ENCODE data around the gene GAL3ST2.
"Not testable (repeated sequence)": the region's sequence is repeated elsewhere in the genome, so short reads cannot be mapped to it uniquely, and the experiment has no call there.

GAL3ST2 gene

GRCh38 chr2:241776336-241777169, at the start of gene GAL3ST2:
Gene GAL3ST2, plus strand, starts transcription at chr2:241776822. Its CDS starts 134 bp downstream, at chr2:241776956.
- intact Hi-C loops (cut with DNase I) = no loop called here
- DNase-seq = peak in 7 of 42 donors; percentile 1 to 28 (median 5)

- intact Hi-C loops (cut with DNase I) = no loop called here
- DNase-seq = no peak
These were observed 48.6 kb upstream of the GAL3ST2 start for GRCh38 chr2:241728000-241728399.

- peak; percentile 42 to 91 (median 76) for DNase-seq
- intact Hi-C loops (cut with DNase I) = no loop called here
These were observed 48.0 kb upstream of the GAL3ST2 start for GRCh38 chr2:241728627-241729026.

GRCh38 chr2:241729868-241730267, 46.8 kb upstream of the GAL3ST2 start:
- intact Hi-C loops (cut with DNase I) = no loop called here
- no peak for DNase-seq

- intact Hi-C loops (cut with DNase I) = no loop called here
- no peak for DNase-seq
These were observed 45.8 kb upstream of the GAL3ST2 start for GRCh38 chr2:241730671-241731293.

GRCh38 chr2:241732513-241733186, 44.0 kb upstream of the GAL3ST2 start:
- DNase-seq = peak in 40 of 42 donors; percentile 16 to 90 (median 71)
- intact Hi-C loops (cut with DNase I) = not testable (repeated sequence)

GRCh38 chr2:241733391-241734207, 43.0 kb upstream of the GAL3ST2 start:
- DNase-seq = peak in 1 of 42 donors; percentile 5
- intact Hi-C loops (cut with DNase I) = no loop called here

- DNase-seq = no peak
- intact Hi-C loops (cut with DNase I) = no loop called here
These were observed 42.5 kb upstream of the GAL3ST2 start for GRCh38 chr2:241734208-241734466.

GRCh38 chr2:241734467-241735208, 42.0 kb upstream of the GAL3ST2 start, which contains the start of gene D2HGDH:
Gene D2HGDH, plus strand, starts transcription at chr2:241734630. Its CDS starts 595 bp downstream, at chr2:241735225.
- DNase-seq = peak; percentile 85 to 98 (median 95)
- intact Hi-C loops (cut with DNase I) = loop anchor here (5.0 kb wide), 1 partner anchor 143 kb away; no protein-coding TSS in a partner anchor

GRCh38 chr2:241736111-241736510, 40.5 kb upstream of the GAL3ST2 start:
- intact Hi-C loops (cut with DNase I) = loop anchor here (5.0 kb wide), 1 partner anchor 141 kb away; no protein-coding TSS in a partner anchor
- DNase-seq = no peak

GRCh38 chr2:241738040-241738686, 38.5 kb upstream of the GAL3ST2 start:
- DNase-seq = no peak
- intact Hi-C loops (cut with DNase I) = loop anchor here (5.0 kb wide), 1 partner anchor 139 kb away; no protein-coding TSS in a partner anchor

- DNase-seq = no peak
- intact Hi-C loops (cut with DNase I) = loop anchor here (5.0 kb wide), 1 partner anchor 138 kb away; no protein-coding TSS in a partner anchor
These were observed 37.4 kb upstream of the GAL3ST2 start for GRCh38 chr2:241739177-241739576.

GRCh38 chr2:241739651-241740050, 37.0 kb upstream of the GAL3ST2 start:
- no peak for DNase-seq
- intact Hi-C loops (cut with DNase I) = loop anchor here (5.0 kb wide), 1 partner anchor 138 kb away; no protein-coding TSS in a partner anchor

- intact Hi-C loops (cut with DNase I) = no loop called here
- no peak for DNase-seq
These were observed 35.6 kb upstream of the GAL3ST2 start for GRCh38 chr2:241741016-241741415.

- no peak for DNase-seq
- intact Hi-C loops (cut with DNase I) = no loop called here
These were observed 34.2 kb upstream of the GAL3ST2 start for GRCh38 chr2:241742320-241742939.

GRCh38 chr2:241743008-241743407, 33.6 kb upstream of the GAL3ST2 start:
- DNase-seq = not testable (repeated sequence)

GRCh38 chr2:241743620-241744019, 33.0 kb upstream of the GAL3ST2 start:
- intact Hi-C loops (cut with DNase I) = no loop called here
- DNase-seq = no peak

More at GRCh38 chr2:241743008-241743407, 33.6 kb upstream of the GAL3ST2 start:
- intact Hi-C loops (cut with DNase I) = not testable (repeated sequence)
